Neural cell (in vitro differentiated cells): ENCODE measurements around the gene SCN1A. TPM values are rescaled to one million over a fixed set of nuclear protein-coding genes. Genes with fewer than 3 reads are reported as not detected.

Source experiments
- H2AFZ ChIP-seq: fragments of 200-600, 300-800 bp; sonication (generic), shearing (Covaris generic); 2 replicates; pipeline ENCODE4 v1.6.0; 2014; ENCODE audit warnings: low read depth, mild to moderate bottlenecking, antibody characterized with exemption, low read length, moderate library complexity
- H3F3A ChIP-seq: fragments of 200-600 bp; shearing (Covaris generic); 2 replicates; pipeline ENCODE4 v1.6.1; 2016; ENCODE audit warnings: mild to moderate bottlenecking, moderate library complexity, mixed read lengths, antibody characterized with exemption, low read length; ENCODE audit not compliant: insufficient read depth, poor library complexity, severe bottlenecking
- H3K27ac ChIP-seq: fragments of 200-600, 300-800 bp; sonication (generic), shearing (Covaris generic); 2 replicates; pipeline ENCODE4 v1.5.1; 2014; ENCODE audit warnings: mild to moderate bottlenecking, low read length, moderate library complexity
- H3K27me3 ChIP-seq: fragments of 300-800, 200-600 bp; sonication (generic), shearing (Covaris generic); 2 replicates; pipeline ENCODE4 v1.6.0; 2014; ENCODE audit warnings: mild to moderate bottlenecking, low read depth, low read length, moderate library complexity; ENCODE audit not compliant: insufficient read depth
- H3K36me3 ChIP-seq: fragments of 300-800, 200-600 bp; sonication (generic), shearing (Covaris generic); 2 replicates; pipeline ENCODE4 v1.5.1; 2014; ENCODE audit warnings: mild to moderate bottlenecking, antibody characterized with exemption, low read length, moderate library complexity; ENCODE audit not compliant: insufficient read depth
- H3K4me2 ChIP-seq: fragments of 300-800, 200-600 bp; sonication (generic), shearing (Covaris generic); 2 replicates; pipeline ENCODE4 v1.6.0; 2014; ENCODE audit warnings: mild to moderate bottlenecking, low read length
- H3K4me3 ChIP-seq: fragments of 300-800, 200-600 bp; sonication (generic), shearing (Covaris generic); 2 replicates; pipeline ENCODE4 v1.5.1; 2014; ENCODE audit warnings: mild to moderate bottlenecking, low read length, moderate library complexity
- H3K79me2 ChIP-seq: fragments of 200-600 bp; shearing (Covaris generic); replicated peaks from 2 replicates; pipeline ENCODE4 v1.6.0; 2014; ENCODE audit warnings: mild to moderate bottlenecking, low read length, moderate library complexity; ENCODE audit not compliant: insufficient read depth
- H3K9ac ChIP-seq: fragments of 300-800, 200-600 bp; sonication (generic), shearing (Covaris generic); 2 replicates; pipeline ENCODE4 v1.6.1; 2016; ENCODE audit warnings: mild to moderate bottlenecking, low read length, mixed read lengths
- H3K9me2 ChIP-seq: fragments of 200-600 bp; shearing (Covaris generic); 2 replicates; pipeline ENCODE4 v1.6.1; 2016; ENCODE audit warnings: mild to moderate bottlenecking, low read length, mixed read lengths; ENCODE audit not compliant: insufficient read depth
- H3K9me3 ChIP-seq: fragments of 200-600, 300-800 bp; sonication (generic), shearing (Covaris generic); 2 replicates; pipeline ENCODE4 v1.6.1; 2016; ENCODE audit warnings: mild to moderate bottlenecking, mixed run types, low read length, moderate library complexity, mixed read lengths
- H4K20me1 ChIP-seq: fragments of 200-600 bp; shearing (Covaris generic); 2 replicates; pipeline ENCODE4 v1.6.1; 2016; ENCODE audit warnings: mild to moderate bottlenecking, mixed run types; ENCODE audit not compliant: insufficient read depth
- CTCF ChIP-seq: fragments of 450-650 bp; IDR thresholded peaks from 2 replicates; pipeline ENCODE4 v1.5.1; 2014; ENCODE audit warnings: antibody characterized with exemption, mild to moderate bottlenecking, moderate library complexity; ENCODE audit not compliant: poor library complexity, severe bottlenecking
- EP300 ChIP-seq: fragments of 450-650 bp; conservative IDR thresholded peaks from 2 replicates; pipeline ENCODE4 v1.6.1; 2014; ENCODE audit warnings: antibody characterized with exemption, mild to moderate bottlenecking, moderate library complexity; ENCODE audit not compliant: poor library complexity, severe bottlenecking
- EZH2 ChIP-seq: fragments of 200-600, 300-800 bp; shearing (Covaris generic), sonication (generic); IDR thresholded peaks from 2 replicates; pipeline ENCODE4 v1.6.1; 2014; ENCODE audit warnings: antibody characterized with exemption, low read length, borderline replicate concordance, mild to moderate bottlenecking; ENCODE audit not compliant: insufficient read depth, poor library complexity, severe bottlenecking
- MXI1 ChIP-seq: fragments of 450-650 bp; conservative IDR thresholded peaks from 2 replicates; pipeline ENCODE4 v1.6.1; 2014; ENCODE audit warnings: antibody characterized with exemption, mild to moderate bottlenecking; ENCODE audit not compliant: poor library complexity, severe bottlenecking
- POLR2AphosphoS5 ChIP-seq: IDR thresholded peaks from 2 replicates; pipeline ENCODE4 v1.6.1; 2012
- RAD21 ChIP-seq: fragments of 450-650 bp; conservative IDR thresholded peaks from 2 replicates; pipeline ENCODE4 v1.6.1; 2014; ENCODE audit warnings: antibody characterized with exemption, mild to moderate bottlenecking, moderate library complexity
- SMC3 ChIP-seq: fragments of 450-650 bp; conservative IDR thresholded peaks from 2 replicates; pipeline ENCODE4 v1.6.1; 2014; ENCODE audit warnings: antibody characterized with exemption, mild to moderate bottlenecking, moderate library complexity; ENCODE audit not compliant: poor library complexity
- TAF1 ChIP-seq: IDR thresholded peaks from 2 replicates; pipeline ENCODE4 v1.6.1; 2012; ENCODE audit warnings: low read depth
- polyA plus RNA-seq: library from polyadenylated mRNA; depleted of rRNA; stranded (reverse); fragments of >200 nt; gene quantifications from 2 replicates; pipeline ENCODE4 v1.2.3, GENCODE V29; 2014
- TF ChIP-seq, protein P1 (sequence below): IDR thresholded peaks from 2 replicates; pipeline ENCODE4 v1.6.1; 2012; ENCODE audit warnings: borderline replicate concordance

SCN1A gene
- polyA plus RNA-seq, 1 donor from 2014 or later = 1.0 TPM

- no peaks in the 10 kb centered on the region for H3K9me3 ChIP-seq
- TF ChIP-seq EP300 = no peak
- TF ChIP-seq TAF1 = no peak
- TF ChIP-seq, protein P1, sequence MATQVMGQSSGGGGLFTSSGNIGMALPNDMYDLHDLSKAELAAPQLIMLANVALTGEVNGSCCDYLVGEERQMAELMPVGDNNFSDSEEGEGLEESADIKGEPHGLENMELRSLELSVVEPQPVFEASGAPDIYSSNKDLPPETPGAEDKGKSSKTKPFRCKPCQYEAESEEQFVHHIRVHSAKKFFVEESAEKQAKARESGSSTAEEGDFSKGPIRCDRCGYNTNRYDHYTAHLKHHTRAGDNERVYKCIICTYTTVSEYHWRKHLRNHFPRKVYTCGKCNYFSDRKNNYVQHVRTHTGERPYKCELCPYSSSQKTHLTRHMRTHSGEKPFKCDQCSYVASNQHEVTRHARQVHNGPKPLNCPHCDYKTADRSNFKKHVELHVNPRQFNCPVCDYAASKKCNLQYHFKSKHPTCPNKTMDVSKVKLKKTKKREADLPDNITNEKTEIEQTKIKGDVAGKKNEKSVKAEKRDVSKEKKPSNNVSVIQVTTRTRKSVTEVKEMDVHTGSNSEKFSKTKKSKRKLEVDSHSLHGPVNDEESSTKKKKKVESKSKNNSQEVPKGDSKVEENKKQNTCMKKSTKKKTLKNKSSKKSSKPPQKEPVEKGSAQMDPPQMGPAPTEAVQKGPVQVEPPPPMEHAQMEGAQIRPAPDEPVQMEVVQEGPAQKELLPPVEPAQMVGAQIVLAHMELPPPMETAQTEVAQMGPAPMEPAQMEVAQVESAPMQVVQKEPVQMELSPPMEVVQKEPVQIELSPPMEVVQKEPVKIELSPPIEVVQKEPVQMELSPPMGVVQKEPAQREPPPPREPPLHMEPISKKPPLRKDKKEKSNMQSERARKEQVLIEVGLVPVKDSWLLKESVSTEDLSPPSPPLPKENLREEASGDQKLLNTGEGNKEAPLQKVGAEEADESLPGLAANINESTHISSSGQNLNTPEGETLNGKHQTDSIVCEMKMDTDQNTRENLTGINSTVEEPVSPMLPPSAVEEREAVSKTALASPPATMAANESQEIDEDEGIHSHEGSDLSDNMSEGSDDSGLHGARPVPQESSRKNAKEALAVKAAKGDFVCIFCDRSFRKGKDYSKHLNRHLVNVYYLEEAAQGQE = no peak
- no peak for TF ChIP-seq CTCF
- no peak for TF ChIP-seq RAD21
- TF ChIP-seq POLR2AphosphoS5 = no peak
- TF ChIP-seq EZH2 = no peak
- TF ChIP-seq SMC3 = no peak
- no peak for TF ChIP-seq MXI1
- H3K9me2 ChIP-seq = no peaks in the 10 kb centered on the region
- no peaks in the 10 kb centered on the region for H3K79me2 ChIP-seq
- no peaks in the 10 kb centered on the region for H3F3A ChIP-seq
- H3K27ac ChIP-seq = no peak overlapping the region
- H2AFZ ChIP-seq = no peak overlapping the region
- no peaks in the 10 kb centered on the region for H3K36me3 ChIP-seq
- H4K20me1 ChIP-seq = no peaks in the 10 kb centered on the region
- no peak overlapping the region for H3K4me3 ChIP-seq
- no peaks in the 10 kb centered on the region for H3K27me3 ChIP-seq
- no peak overlapping the region for H3K4me2 ChIP-seq
- H3K9ac ChIP-seq = no peak overlapping the region
Observed at GRCh38 chr2:165990846-165991245, 137.0 kb downstream of the SCN1A start.

DNA sequence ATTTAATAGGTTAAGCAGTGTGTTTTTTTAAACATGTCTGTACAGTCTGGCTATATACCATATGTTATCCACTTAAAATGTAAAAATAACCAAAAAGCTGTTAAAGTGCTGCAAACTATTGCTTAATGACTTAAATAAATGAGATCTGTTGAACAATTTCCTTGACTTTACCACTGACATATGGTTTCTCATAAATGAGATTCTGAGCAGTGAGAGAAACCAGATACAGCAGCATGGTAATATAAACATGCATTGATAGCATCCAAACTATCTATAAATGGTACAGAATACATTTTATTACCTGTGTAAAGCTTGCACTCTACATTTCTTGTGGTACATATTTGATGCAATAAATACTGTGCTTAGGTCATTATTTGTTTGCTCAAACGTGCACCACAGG lies 138.0 kb downstream of the SCN1A start:
- H3K9me2 ChIP-seq = no peaks in the 10 kb centered on the region
- H3K9me3 ChIP-seq = no peaks in the 10 kb centered on the region
- no peaks in the 10 kb centered on the region for H4K20me1 ChIP-seq
- no peaks in the 10 kb centered on the region for H3K36me3 ChIP-seq
- no peak overlapping the region for H3K4me3 ChIP-seq
- no peak overlapping the region for H3K27ac ChIP-seq
- H3F3A ChIP-seq = no peaks in the 10 kb centered on the region
- no peaks in the 10 kb centered on the region for H3K27me3 ChIP-seq
- H2AFZ ChIP-seq = no peak overlapping the region
- TF ChIP-seq SMC3 (no peak), POLR2AphosphoS5 (no peak), TAF1 (no peak), CTCF (no peak), EZH2 (no peak), RAD21 (no peak), MXI1 (no peak), EP300 (no peak)
- TF ChIP-seq, protein P1 = no peak
- H3K4me2 ChIP-seq = no peak overlapping the region
- H3K9ac ChIP-seq = no peak overlapping the region
- no peaks in the 10 kb centered on the region for H3K79me2 ChIP-seq
